K562 (cell line): ENCODE data around the gene F2RL2. TPM values are rescaled to one million over a fixed set of nuclear protein-coding genes. Genes with fewer than 3 reads are reported as not detected.

Experiments
- BACH1 ChIP-seq: fragments of 200-800 bp; sonication (Bioruptor generic); IDR thresholded peaks from 2 replicates; pipeline ENCODE4 v1.6.1; 2016; ENCODE audit warnings: missing genetic modification characterization, missing compliant biosample characterization
- BCOR ChIP-seq: fragments of 450-650 bp; IDR thresholded peaks from 2 replicates; pipeline ENCODE4 v1.6.1; 2016
- CCAR2 ChIP-seq: fragments of 200-400 bp; formaldehyde crosslinking; IDR thresholded peaks from 2 replicates; pipeline ENCODE4 v1.6.1; 2017; ENCODE audit warnings: mild to moderate bottlenecking, low read depth, low read length
- CTBP1 ChIP-seq: fragments of 450-650 bp; IDR thresholded peaks from 2 replicates; pipeline ENCODE4 v1.6.1; 2016; ENCODE audit warnings: borderline replicate concordance
- DLX4 ChIP-seq: fragments of 250-450 bp; sonication (Bioruptor Pico); IDR thresholded peaks from 2 replicates; pipeline ENCODE4 v1.6.1; 2021; ENCODE audit warnings: mild to moderate bottlenecking
- E2F3 ChIP-seq: fragments of 250-450 bp; sonication (Bioruptor Pico); IDR thresholded peaks from 2 replicates; pipeline ENCODE4 v1.4.0; 2020; ENCODE audit warnings: mild to moderate bottlenecking
- ETV5 ChIP-seq: sonication (generic); formaldehyde crosslinking; IDR thresholded peaks from 2 replicates; pipeline ENCODE4 v1.4.0; 2020; ENCODE audit warnings: low read depth, mild to moderate bottlenecking, missing genetic modification reagents
- FOSL1 ChIP-seq: fragments of 200-800 bp; sonication (Bioruptor generic); conservative IDR thresholded peaks from 2 replicates; pipeline ENCODE4 v1.6.1; 2016; ENCODE audit warnings: missing genetic modification characterization, missing compliant biosample characterization
- KAT2B ChIP-seq: IDR thresholded peaks from one replicate; pipeline ENCODE4 v1.6.1; 2012; ENCODE audit warnings: low read depth, mild to moderate bottlenecking, control low read depth, inconsistent platforms, low read length, moderate library complexity
- NFATC3 ChIP-seq: fragments of 450-650 bp; IDR thresholded peaks from 2 replicates; pipeline ENCODE4 v1.6.1; 2017; ENCODE audit warnings: mild to moderate bottlenecking
- RCOR1 ChIP-seq, 2 experiments: IDR thresholded peaks; 2 replicates each; pipeline ENCODE4 v1.6.1; 2012; ENCODE audit warnings: low read depth in 2 of 2, low read length in 2 of 2, borderline replicate concordance in 1 of 2, improper control_type of control experiment in 1 of 2
- RREB1 ChIP-seq: fragments of 250-450 bp; sonication (Bioruptor Pico); IDR thresholded peaks from 2 replicates; pipeline ENCODE4 v1.4.0; 2020
- SFPQ ChIP-seq: fragments of 200-400 bp; formaldehyde crosslinking; IDR thresholded peaks from 2 replicates; pipeline ENCODE4 v1.6.1; 2017; ENCODE audit warnings: mild to moderate bottlenecking, low read depth, low read length, moderate library complexity
- TAF1 ChIP-seq: IDR thresholded peaks from 2 replicates; pipeline ENCODE4 v1.6.1; 2011; ENCODE audit warnings: mild to moderate bottlenecking, low read length, moderate library complexity; ENCODE audit not compliant: insufficient read depth, control insufficient read depth, severe bottlenecking; ENCODE audit errors: extremely low read depth
- ZNF121 ChIP-seq: sonication (generic); formaldehyde crosslinking; conservative IDR thresholded peaks from 2 replicates; pipeline ENCODE4 v1.8.0; 2022; ENCODE audit warnings: missing genetic modification reagents
- ZNF212 ChIP-seq: fragments of 450-650 bp; formaldehyde crosslinking; IDR thresholded peaks from 2 replicates; pipeline ENCODE4 v1.4.0; 2020; ENCODE audit warnings: mild to moderate bottlenecking
- ZNF224 ChIP-seq: sonication (generic); formaldehyde crosslinking; IDR thresholded peaks from 2 replicates; pipeline ENCODE4 v1.8.0; 2022; ENCODE audit warnings: mild to moderate bottlenecking, missing genetic modification reagents
- ZNF316 ChIP-seq: fragments of 450-650 bp; IDR thresholded peaks from 2 replicates; pipeline ENCODE4 v1.6.1; 2016
- polyA plus RNA-seq, 8 experiments: library from polyadenylated mRNA; depleted of rRNA in 4 of 8; stranded (reverse) in 5 of 8; unstranded in 3 of 8; fragments of >200 nt; fragmentation: Nextera tagmentation in 2 of 8; fragmentation: Illumina TruSeq in 1 of 8; extraction: Ambion mirVana in 2 of 8; extraction: Trizol in 1 of 8; gene quantifications; 2 replicates each; pipeline versions ENCODE4 v1.2.1 to v1.2.3, GENCODE V29; 2011 to 2014; ENCODE audit warnings: inconsistent platforms in 1 of 8, missing spikeins in 1 of 8
- total RNA-seq, 7 experiments: library from RNA; depleted of rRNA in 6 of 7; stranded (reverse); fragments of >200 nt in 6 of 7; fragmentation: Illumina TruSeq in 2 of 7; extraction: Trizol in 2 of 7; gene quantifications; 2 replicates each; pipeline versions ENCODE4 v1.2.1 to v1.2.3, GENCODE V29; 2011 to 2021; ENCODE audit warnings: low replicate concordance in 1 of 7
- TF ChIP-seq, protein P1 (sequence below): IDR thresholded peaks from 2 replicates; pipeline ENCODE4 v1.6.1; 2011; ENCODE audit warnings: borderline replicate concordance, low read depth, mild to moderate bottlenecking, moderate library complexity, low read length; ENCODE audit not compliant: insufficient read depth, poor library complexity, severe bottlenecking

Gene F2RL2
- total and polyA plus RNA-seq, 9 of the 15 experiments (the other 6 are each of a cell fraction or from before 2014, with no cell fraction given): 0.03 to 0.12 (median 0.06) TPM; not detected in 3

DNA sequence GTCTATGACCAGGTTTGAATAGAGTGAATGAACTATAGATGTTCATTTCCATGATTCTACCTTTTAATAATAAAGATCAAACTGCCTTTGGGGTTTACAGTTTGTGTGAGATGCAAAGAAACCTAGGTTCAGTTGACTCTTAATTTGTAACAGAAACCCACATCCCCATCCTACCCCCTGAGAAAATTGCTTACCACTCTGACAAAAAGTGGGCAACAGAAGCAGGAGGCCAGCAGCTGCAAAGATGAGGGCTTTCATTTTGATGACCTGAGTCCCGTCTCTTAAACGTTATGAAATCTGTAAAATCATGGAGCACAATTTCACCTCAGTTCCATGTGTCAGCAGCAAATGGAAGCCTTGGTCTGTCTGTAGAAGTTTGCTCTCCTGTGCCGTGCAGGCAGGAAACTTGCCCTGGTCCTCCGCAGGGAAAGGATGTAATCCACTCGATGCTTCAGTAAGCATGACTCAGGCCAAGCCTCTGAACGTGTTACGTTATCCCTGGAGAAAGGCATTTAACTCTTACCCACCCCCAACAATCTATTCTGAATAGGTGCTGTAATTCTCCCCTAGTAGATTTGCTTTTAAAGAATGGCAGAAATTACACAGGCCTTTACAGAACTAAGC lies at the start of gene F2RL2 (continued):
- TF ChIP-seq RREB1 (no peak), CTBP1 (peak; percentile 52; the same call in 1 of the 2 replicates), BCOR (no peak), ZNF121 (CRISPR knock-in tag) (no peak), DLX4 (CRISPR knock-in tag) (no peak), ETV5 (CRISPR knock-in tag) (no peak), KAT2B (no peak), ZNF212 (CRISPR knock-in tag) (no peak), ZNF316 (peak; percentile 23; the same call in 1 of the 2 replicates), E2F3 (CRISPR knock-in tag) (no peak), RCOR1 (IDR thresholded peaks at IDR 0.05; ENCODE audit: borderline replicate concordance in 1 of 2, low read depth in 2 of 2, low read length in 2 of 2) (peak in 1 of 2 experiments; percentile 49; a peak in 1 of 4 replicates), FOSL1 (tag) (no peak), ZNF224 (no peak), NFATC3 (no peak), SFPQ (no peak), BACH1 (tag) (no peak), CCAR2 (no peak), TAF1 (no peak)
- TF ChIP-seq, protein P1, sequence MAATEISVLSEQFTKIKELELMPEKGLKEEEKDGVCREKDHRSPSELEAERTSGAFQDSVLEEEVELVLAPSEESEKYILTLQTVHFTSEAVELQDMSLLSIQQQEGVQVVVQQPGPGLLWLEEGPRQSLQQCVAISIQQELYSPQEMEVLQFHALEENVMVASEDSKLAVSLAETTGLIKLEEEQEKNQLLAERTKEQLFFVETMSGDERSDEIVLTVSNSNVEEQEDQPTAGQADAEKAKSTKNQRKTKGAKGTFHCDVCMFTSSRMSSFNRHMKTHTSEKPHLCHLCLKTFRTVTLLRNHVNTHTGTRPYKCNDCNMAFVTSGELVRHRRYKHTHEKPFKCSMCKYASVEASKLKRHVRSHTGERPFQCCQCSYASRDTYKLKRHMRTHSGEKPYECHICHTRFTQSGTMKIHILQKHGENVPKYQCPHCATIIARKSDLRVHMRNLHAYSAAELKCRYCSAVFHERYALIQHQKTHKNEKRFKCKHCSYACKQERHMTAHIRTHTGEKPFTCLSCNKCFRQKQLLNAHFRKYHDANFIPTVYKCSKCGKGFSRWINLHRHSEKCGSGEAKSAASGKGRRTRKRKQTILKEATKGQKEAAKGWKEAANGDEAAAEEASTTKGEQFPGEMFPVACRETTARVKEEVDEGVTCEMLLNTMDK: no peak
